ENCODE results near the gene FCHSD1.
A peak's percentile ranks its signal among the peaks of the same experiment; 100 is the strongest.

FCHSD1 gene

DNA sequence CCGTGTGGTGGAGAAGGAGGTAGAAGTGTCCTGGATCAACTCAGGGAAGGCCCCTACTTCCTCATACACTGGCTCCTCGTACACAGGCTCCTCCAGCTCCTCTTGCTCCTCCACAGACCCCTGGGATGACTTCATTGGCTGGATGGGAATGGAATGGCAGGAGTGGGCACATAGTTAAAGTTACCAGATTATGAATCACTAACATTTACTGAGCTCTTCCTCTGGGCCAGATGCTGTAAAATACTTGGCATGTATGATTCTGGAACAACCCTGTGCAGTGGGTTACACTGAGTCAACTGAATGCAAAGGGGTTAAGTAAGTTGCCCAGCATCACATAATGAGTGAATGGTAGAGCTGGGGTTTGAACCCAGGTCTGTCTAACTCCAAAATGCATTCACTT is 3.1 kb upstream of the FCHSD1 start:
- TF ChIP-seq Cebpa-rat (IDR thresholded peaks at IDR 0.05), result no peak
- no peak overlapping the region for H3K27ac ChIP-seq
- H3K27me3 ChIP-seq, result no peaks in the 10 kb centered on the region
- no peak overlapping the region for H3K9ac ChIP-seq
- no peak overlapping the region for H3K4me3 ChIP-seq
- no peak overlapping the region for H3K4me2 ChIP-seq
- H3K9me3 ChIP-seq (replicated peaks in 1 of 11), result peaks cover 0 to 2% (median 0%) of the 10 kb centered on the region in 11 experiments; a peak in 2 of 22 replicates
- H3K36me3 ChIP-seq, result peaks cover 0 to 64% (median 16%) of the 10 kb centered on the region in 11 experiments; a peak in 13 of 22 replicates
- H3K4me1 ChIP-seq, result peaks cover 7 to 33% (median 18%) of the 10 kb centered on the region in 10 experiments
- peaks cover 0 to 12% (median 0%) of the 10 kb centered on the region in 11 experiments; a peak in 2 of 22 replicates for H4K20me1 ChIP-seq

DNA sequence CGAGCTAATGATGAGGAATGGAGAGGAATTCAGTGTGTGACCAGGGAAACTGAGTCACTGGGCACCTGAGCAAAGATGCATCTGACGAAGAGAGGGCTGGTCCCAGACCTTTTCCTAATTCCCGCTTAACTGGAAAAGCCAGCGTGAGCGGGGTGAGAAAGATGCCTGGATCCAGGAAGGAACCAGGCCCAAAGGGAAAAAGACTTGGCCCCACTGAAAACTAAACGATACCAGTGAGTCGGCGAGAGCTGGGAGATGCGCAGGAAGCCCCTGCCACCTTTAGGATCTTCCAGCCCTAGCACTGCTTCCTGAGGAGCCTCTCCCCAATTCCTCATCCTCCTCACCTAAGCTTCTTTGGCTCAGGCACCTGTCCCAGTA is 499 bp upstream of the FCHSD1 start:
- peak overlapping the region; percentile 56 to 79 (median 75); a peak in 21 of 22 replicates for H3K9ac ChIP-seq
- TF ChIP-seq Cebpa-rat (IDR thresholded peaks at IDR 0.05), result no peak

DNA sequence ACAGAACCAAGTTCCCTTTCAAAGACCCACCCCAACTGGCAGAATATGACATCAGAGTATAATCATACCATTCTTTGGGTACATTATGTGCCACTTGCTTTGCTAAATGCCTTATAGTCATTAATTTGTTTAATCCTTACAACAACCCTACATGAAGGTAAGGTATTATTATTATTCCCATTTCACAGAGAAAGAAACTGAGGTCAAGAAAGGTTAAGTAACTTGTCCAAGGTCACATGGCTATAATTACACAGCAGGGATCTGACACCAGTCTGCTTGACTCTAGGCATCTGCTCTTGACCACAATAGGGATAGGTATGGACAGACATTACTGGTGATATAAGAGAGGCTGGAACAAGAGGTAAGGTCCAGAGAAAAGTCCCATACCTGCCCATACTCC is 1.2 kb downstream of the FCHSD1 start:
- no peak for TF ChIP-seq Cebpa-rat (IDR thresholded peaks at IDR 0.05)
- no peak overlapping the region; a peak in 1 of 20 replicates for H3K4me3 ChIP-seq
- no peaks in the 10 kb centered on the region for H3K9me3 ChIP-seq (replicated peaks in 1 of 11)
- H4K20me1 ChIP-seq, result peaks cover 0 to 37% (median 0%) of the 10 kb centered on the region in 11 experiments; a peak in 5 of 22 replicates
- peak overlapping the region in 10 of 11 experiments; percentile 82 to 94 (median 88); a peak in 17 of 22 replicates for H3K4me2 ChIP-seq
- H3K4me1 ChIP-seq, result peaks cover 15 to 34% (median 27%) of the 10 kb centered on the region in 10 experiments
- H3K27ac ChIP-seq, result no peak overlapping the region
- peak overlapping the region in 2 of 11 experiments; percentile 0 to 78; a peak in 3 of 22 replicates for H3K9ac ChIP-seq
- no peaks in the 10 kb centered on the region for H3K27me3 ChIP-seq
- peaks cover 28 to 62% (median 40%) of the 10 kb centered on the region in 11 experiments for H3K36me3 ChIP-seq

More for the DNA sequence above, 499 bp upstream of the FCHSD1 start:
- Histone ChIP-seq H3K4me3 (peak overlapping the region; percentile 56 to 75 (median 66)), H3K9me3 (replicated peaks in 1 of 11) (no peaks in the 10 kb centered on the region), H3K27ac (peak overlapping the region; percentile 32 to 78 (median 69); a peak in 17 of 22 replicates), H3K4me1 (peaks cover 7 to 28% (median 18%) of the 10 kb centered on the region in 10 experiments), H3K27me3 (no peaks in the 10 kb centered on the region), H4K20me1 (peaks cover 0 to 31% (median 0%) of the 10 kb centered on the region in 11 experiments; a peak in 4 of 22 replicates), H3K4me2 (peak overlapping the region; percentile 82 to 94 (median 84)), H3K36me3 (peaks cover 12 to 62% (median 26%) of the 10 kb centered on the region in 11 experiments; a peak in 21 of 22 replicates)

DNA sequence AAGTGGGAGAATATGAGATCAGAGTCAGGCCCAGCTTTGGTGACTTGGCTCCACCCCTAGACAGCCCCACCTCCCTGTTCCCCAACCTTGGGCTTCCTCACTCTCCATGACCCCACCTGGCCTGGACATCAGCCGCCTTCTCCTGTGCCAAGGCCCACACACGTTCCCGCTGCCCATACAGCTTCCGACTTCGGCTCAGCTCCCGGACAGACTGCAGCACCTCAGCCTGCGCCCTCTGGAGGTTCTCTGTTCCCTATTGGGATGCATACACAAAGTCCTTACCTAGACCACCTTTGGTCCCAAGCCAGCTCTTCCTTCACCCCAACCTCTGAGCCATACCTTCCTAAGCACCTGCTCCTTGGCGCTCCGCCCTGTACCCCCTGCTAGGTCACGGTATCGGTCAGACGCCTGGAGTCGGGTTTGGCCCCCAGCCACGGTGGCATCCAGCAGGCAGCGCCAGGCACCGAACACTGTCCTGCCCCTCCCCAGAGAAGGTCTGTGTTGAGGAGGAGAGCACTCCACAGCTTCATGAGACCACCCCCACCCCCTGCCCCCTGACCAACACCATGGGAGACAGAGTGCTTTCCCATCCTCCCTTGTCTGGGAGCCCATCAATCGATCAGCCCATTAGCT is 2.0 kb downstream of the FCHSD1 start:
- Histone ChIP-seq H4K20me1 (peaks cover 0 to 44% (median 0%) of the 10 kb centered on the region in 11 experiments; a peak in 5 of 22 replicates), H3K4me1 (peaks cover 15 to 34% (median 30%) of the 10 kb centered on the region in 10 experiments), H3K4me2 (peak overlapping the region in 3 of 11 experiments; percentile 86 to 94 (median 94); a peak in 2 of 22 replicates), H3K27ac (no peak overlapping the region), H3K4me3 (no peak overlapping the region), H3K9ac (no peak overlapping the region), H3K27me3 (no peaks in the 10 kb centered on the region), H3K36me3 (peaks cover 36 to 62% (median 42%) of the 10 kb centered on the region in 11 experiments), H3K9me3 (replicated peaks in 1 of 11) (no peaks in the 10 kb centered on the region)
- no peak for TF ChIP-seq Cebpa-rat (IDR thresholded peaks at IDR 0.05)

DNA sequence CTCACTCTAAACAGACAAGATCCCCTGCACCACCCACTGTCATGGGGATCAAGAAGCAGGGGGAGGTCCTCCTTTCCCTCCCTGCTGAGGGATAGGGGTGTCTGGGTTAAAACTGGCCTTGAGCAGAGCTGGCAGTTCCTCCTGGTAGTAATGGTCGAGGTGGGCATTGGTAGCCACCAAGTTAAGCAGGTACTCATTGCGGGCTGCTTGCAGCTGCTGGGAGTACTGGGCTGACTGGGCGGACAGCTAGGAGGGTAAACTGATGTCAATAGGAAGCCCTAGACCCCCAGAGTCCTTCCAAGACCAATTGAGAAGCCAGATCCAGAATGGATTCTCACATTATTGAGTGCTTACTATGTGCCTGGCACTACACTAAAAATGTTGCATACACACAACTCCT is 3.4 kb downstream of the FCHSD1 start:
- peaks cover 0 to 49% (median 0%) of the 10 kb centered on the region in 11 experiments; a peak in 5 of 22 replicates for H4K20me1 ChIP-seq
- H3K4me3 ChIP-seq, result no peak overlapping the region
- TF ChIP-seq Cebpa-rat (IDR thresholded peaks at IDR 0.05), result no peak
- H3K36me3 ChIP-seq, result peaks cover 36 to 61% (median 48%) of the 10 kb centered on the region in 11 experiments
- no peak overlapping the region for H3K9ac ChIP-seq
- H3K4me1 ChIP-seq, result peaks cover 22 to 46% (median 40%) of the 10 kb centered on the region in 10 experiments
- no peaks in the 10 kb centered on the region for H3K9me3 ChIP-seq (replicated peaks in 1 of 11)
- no peak overlapping the region for H3K27ac ChIP-seq
- no peak overlapping the region for H3K4me2 ChIP-seq
- no peaks in the 10 kb centered on the region for H3K27me3 ChIP-seq

DNA sequence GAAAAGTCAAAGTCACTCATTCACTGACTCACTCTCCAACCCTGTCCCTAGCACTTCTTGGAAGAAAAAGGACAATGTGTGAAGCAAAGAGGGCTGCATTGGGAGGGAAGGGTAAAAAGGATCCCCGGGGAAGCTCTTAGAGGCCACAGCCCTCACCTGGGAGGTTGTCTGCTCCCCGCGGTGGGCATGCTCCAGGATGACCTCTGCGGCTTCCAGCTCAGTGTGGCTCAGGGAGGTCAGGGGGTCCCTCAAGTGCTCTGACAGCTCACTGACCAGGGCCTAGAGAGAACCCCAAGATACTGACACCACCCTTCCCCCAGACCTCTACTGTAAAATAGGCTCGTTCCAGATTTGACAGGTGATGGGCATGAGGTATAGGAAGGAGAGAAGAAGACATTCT is 4.0 kb downstream of the FCHSD1 start:
- no peak overlapping the region for H3K4me3 ChIP-seq
- no peak for TF ChIP-seq Cebpa-rat (IDR thresholded peaks at IDR 0.05)

DNA sequence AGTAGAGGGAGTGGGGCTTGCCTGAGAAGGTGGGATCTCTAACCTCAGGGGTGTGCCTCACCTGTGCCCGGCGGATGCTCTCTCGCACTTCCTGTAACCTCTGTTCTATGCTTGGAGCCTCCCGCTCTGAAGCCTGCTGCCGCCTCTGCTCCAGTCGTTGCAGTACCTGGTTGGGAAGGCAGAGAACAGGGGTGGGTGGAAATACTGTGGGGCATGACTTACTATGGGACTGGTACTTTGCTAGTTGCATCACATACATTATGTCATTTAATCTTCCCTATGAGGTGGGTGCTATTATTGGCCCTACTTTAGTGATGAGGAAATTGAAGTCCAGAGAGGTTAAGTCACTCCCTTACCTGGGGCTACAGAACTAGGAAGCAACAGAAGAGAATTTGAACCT is 5.2 kb downstream of the FCHSD1 start:
- H4K20me1 ChIP-seq, result peaks cover 0 to 60% (median 0%) of the 10 kb centered on the region in 11 experiments; a peak in 6 of 22 replicates
- no peaks in the 10 kb centered on the region for H3K27me3 ChIP-seq
- TF ChIP-seq Cebpa-rat (IDR thresholded peaks at IDR 0.05), result no peak
- H3K4me1 ChIP-seq, result peaks cover 14 to 55% (median 44%) of the 10 kb centered on the region in 10 experiments
- no peak overlapping the region for H3K27ac ChIP-seq
- no peak overlapping the region for H3K4me3 ChIP-seq
- peaks cover 44 to 79% (median 60%) of the 10 kb centered on the region in 11 experiments for H3K36me3 ChIP-seq
- H3K9ac ChIP-seq, result peak overlapping the region in 2 of 11 experiments; percentile 23 to 39; a peak in 1 of 22 replicates
- H3K4me2 ChIP-seq, result peak overlapping the region in 7 of 11 experiments; percentile 13 to 41 (median 27); a peak in 10 of 22 replicates
- no peaks in the 10 kb centered on the region for H3K9me3 ChIP-seq (replicated peaks in 1 of 11)

More for the DNA sequence above, 4.0 kb downstream of the FCHSD1 start:
- Histone ChIP-seq H3K27me3 (no peaks in the 10 kb centered on the region), H3K27ac (no peak overlapping the region), H3K9me3 (replicated peaks in 1 of 11) (no peaks in the 10 kb centered on the region), H3K9ac (no peak overlapping the region), H3K36me3 (peaks cover 37 to 67% (median 50%) of the 10 kb centered on the region in 11 experiments), H3K4me1 (peaks cover 22 to 50% (median 45%) of the 10 kb centered on the region in 10 experiments), H3K4me2 (no peak overlapping the region), H4K20me1 (peaks cover 0 to 53% (median 0%) of the 10 kb centered on the region in 11 experiments; a peak in 5 of 22 replicates)

DNA sequence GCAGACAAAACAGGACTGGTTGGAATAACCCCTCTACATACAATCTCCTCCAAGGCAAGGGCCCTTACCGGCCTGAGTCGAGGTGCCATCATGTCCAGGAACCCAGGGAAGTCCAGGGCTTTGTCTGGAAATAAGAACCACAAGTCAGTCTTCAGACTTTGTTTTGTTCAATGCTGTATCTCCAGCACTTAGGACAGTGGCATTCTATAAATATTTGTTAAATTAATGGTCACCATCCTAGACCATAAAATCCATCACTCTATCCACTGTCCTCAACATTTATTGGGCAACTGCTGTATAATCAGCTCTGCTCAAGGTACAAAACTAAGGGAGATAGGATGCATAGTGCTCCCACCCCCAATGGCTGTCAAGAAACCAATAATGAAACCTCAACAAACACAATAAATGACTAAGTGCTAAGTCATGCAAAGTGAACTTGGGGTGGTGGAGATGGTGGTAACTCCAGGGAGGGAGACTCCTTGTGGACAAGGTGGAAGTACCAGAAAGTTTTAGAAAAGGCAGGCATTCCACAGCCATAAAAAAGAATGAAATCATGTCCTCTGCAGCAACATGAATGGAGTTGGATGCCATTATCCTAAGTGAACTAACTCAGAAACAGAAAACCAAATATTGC is 9.5 kb downstream of the FCHSD1 start:
- no peak for TF ChIP-seq Cebpa-rat (IDR thresholded peaks at IDR 0.05)
- peak overlapping the region in 3 of 11 experiments; percentile 6 to 43 (median 42); a peak in 3 of 22 replicates for H3K27ac ChIP-seq
- peaks cover 44 to 80% (median 64%) of the 10 kb centered on the region in 11 experiments for H3K36me3 ChIP-seq
- no peak overlapping the region for H3K9ac ChIP-seq
- peaks cover 29 to 79% (median 55%) of the 10 kb centered on the region in 10 experiments for H3K4me1 ChIP-seq
- H3K27me3 ChIP-seq, result no peaks in the 10 kb centered on the region
- no peaks in the 10 kb centered on the region for H3K9me3 ChIP-seq (replicated peaks in 1 of 11)
- no peak overlapping the region for H3K4me3 ChIP-seq
- H3K4me2 ChIP-seq, result peak overlapping the region in 2 of 11 experiments; percentile 24 to 71; a peak in 3 of 22 replicates
- H4K20me1 ChIP-seq, result peaks cover 0 to 69% (median 0%) of the 10 kb centered on the region in 11 experiments; a peak in 6 of 22 replicates
